Right lobe of liver (tissue), 4 donors: ENCODE data around the gene ANO9.

ENCODE experiments used
- POLR2A ChIP-seq: fragments of 450-650 bp; IDR thresholded peaks from one replicate; pipeline ENCODE4 v1.6.1; 2017; ENCODE audit warnings: antibody characterized with exemption, mild to moderate bottlenecking
- TF ChIP-seq, protein P1 (sequence below), 4 donors: fragments of 200-600 bp in 3 of 4; fragments of 450-650 bp in 1 of 4; IDR thresholded peaks; one replicate each; pipeline versions ENCODE4 v1.5.1 to v1.8.0; 2016 to 2022; ENCODE audit warnings: antibody characterized with exemption in 4 of 4, mild to moderate bottlenecking in 2 of 4
- donor health status: DM: no; HTN: no; CAD: no.
- donor health status: DM: no; HTN: no; CAD: no.
- donor health status: DM: no; HTN: yes; CAD: no.

DNA sequence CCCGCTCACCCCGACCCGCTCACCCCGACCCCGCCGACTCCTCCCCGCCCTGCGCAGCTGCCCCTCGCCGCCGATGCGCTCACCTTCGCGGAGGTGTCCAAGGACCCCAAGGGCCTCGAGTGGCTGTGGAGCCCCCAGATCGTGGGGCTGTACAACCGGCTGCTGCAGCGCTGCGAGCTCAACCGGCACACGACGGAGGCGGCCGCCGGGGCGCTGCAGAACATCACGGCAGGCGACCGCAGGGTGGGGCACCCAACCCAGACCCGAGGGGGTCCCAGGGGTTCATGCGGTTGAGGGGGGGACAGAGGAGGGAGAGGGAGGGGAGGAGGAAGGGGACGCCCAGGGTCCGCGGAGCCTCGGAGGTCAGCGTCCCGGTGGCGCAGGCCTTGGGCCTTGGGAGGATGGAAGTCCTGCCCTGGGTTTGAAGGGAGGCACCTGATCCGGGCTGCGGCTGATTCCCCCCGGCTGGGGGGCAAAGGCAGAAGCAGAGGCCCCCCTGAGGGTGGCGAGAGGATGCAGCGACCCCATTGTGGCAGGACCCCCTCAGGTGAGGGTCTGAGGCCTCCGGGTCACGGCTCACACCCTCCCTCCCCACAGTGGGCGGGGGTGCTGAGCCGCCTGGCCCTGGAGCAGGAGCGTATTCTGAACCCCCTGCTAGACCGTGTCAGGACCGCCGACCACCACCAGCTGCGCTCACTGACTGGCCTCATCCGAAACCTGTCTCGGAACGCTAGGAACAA lies 38.6 kb downstream of the ANO9 start:
- TF ChIP-seq, protein P1, sequence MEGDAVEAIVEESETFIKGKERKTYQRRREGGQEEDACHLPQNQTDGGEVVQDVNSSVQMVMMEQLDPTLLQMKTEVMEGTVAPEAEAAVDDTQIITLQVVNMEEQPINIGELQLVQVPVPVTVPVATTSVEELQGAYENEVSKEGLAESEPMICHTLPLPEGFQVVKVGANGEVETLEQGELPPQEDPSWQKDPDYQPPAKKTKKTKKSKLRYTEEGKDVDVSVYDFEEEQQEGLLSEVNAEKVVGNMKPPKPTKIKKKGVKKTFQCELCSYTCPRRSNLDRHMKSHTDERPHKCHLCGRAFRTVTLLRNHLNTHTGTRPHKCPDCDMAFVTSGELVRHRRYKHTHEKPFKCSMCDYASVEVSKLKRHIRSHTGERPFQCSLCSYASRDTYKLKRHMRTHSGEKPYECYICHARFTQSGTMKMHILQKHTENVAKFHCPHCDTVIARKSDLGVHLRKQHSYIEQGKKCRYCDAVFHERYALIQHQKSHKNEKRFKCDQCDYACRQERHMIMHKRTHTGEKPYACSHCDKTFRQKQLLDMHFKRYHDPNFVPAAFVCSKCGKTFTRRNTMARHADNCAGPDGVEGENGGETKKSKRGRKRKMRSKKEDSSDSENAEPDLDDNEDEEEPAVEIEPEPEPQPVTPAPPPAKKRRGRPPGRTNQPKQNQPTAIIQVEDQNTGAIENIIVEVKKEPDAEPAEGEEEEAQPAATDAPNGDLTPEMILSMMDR (IDR thresholded peaks at IDR 0.05), result no peak
- TF ChIP-seq POLR2A, result no peak
